HG03066 (cell line): ENCODE results near the gene PLPP7.

ENCODE experiments used
- ATAC-seq: cut with Tn5 transposase; IDR thresholded peaks from one replicate; pipeline ENCODE4 v1.9.1; 2021; ENCODE audit warnings: low read depth; ENCODE audit not compliant: unreplicated experiment

The PLPP7 gene

GRCh38 chr9:131280660-131281059, 8.9 kb upstream of the PLPP7 start:
- ATAC-seq: no peak

- ATAC-seq: no peak
Observed at GRCh38 chr9:131281119-131281965, 8.2 kb upstream of the PLPP7 start.

GRCh38 chr9:131282175-131282574, 7.3 kb upstream of the PLPP7 start:
- no peak for ATAC-seq

- ATAC-seq: no peak
Observed at GRCh38 chr9:131282688-131283422, 6.7 kb upstream of the PLPP7 start.

- no peak for ATAC-seq
Observed at GRCh38 chr9:131284856-131285255, 4.7 kb upstream of the PLPP7 start.

GRCh38 chr9:131287359-131287758, 2.2 kb upstream of the PLPP7 start:
- no peak for ATAC-seq

GRCh38 chr9:131288217-131288616, 1.3 kb upstream of the PLPP7 start:
- no peak for ATAC-seq

- no peak for ATAC-seq
Observed at GRCh38 chr9:131290036-131290766, 678 bp downstream of the PLPP7 start.

GRCh38 chr9:131290767-131291370, 1.3 kb downstream of the PLPP7 start:
- ATAC-seq: no peak

- no peak for ATAC-seq
Observed at GRCh38 chr9:131291795-131292315, 2.3 kb downstream of the PLPP7 start.

GRCh38 chr9:131292937-131293336, 3.4 kb downstream of the PLPP7 start:
- no peak for ATAC-seq

GRCh38 chr9:131296460-131296859, 6.9 kb downstream of the PLPP7 start:
- no peak for ATAC-seq

- ATAC-seq: no peak
Observed at GRCh38 chr9:131296906-131297500, 7.5 kb downstream of the PLPP7 start.

- ATAC-seq: no peak
Observed at GRCh38 chr9:131297903-131298302, 8.4 kb downstream of the PLPP7 start.

- ATAC-seq: no peak
Observed at GRCh38 chr9:131298341-131298740, 8.8 kb downstream of the PLPP7 start.

- no peak for ATAC-seq
Observed at GRCh38 chr9:131298816-131299215, 9.3 kb downstream of the PLPP7 start.

GRCh38 chr9:131299346-131299960, 9.9 kb downstream of the PLPP7 start:
- no peak for ATAC-seq

GRCh38 chr9:131299961-131300347, 10.4 kb downstream of the PLPP7 start:
- no peak for ATAC-seq

GRCh38 chr9:131300444-131300843, 10.9 kb downstream of the PLPP7 start:
- no peak for ATAC-seq
